Measurements from ENCODE around the gene IGFBP3. TPM values are rescaled to one million over a fixed set of nuclear protein-coding genes. Genes with fewer than 3 reads are reported as not detected.

The IGFBP3 gene
- total RNA-seq, 1 donor from 2014 or later, result 1,283 TPM

DNA sequence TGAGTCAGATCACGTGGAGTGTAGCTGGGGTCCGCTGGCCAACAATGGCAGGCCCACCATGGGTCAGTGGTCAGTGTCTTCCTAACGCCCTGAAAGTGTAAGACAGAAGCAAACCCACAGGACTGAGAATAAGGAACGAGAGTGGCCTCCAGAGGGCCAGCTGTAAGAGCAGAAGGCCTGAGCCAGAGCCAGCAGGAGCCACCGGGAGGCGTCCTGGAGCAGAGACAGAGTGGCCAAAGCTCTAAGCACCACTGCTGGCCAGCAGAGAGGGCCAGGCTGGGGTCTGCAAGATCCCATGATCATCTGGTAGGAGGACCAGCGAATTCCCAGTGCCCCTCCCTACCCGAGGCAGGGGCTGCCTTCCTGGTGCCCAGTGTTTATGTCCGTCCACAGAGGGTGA lies 57.4 kb downstream of the IGFBP3 start:
- Histone ChIP-seq H3K4me3 (ENCODE audit: insufficient read depth, low read depth, low read length) (no peak overlapping the region), H3K36me3 (ENCODE audit: insufficient read depth, low read length) (no peaks in the 10 kb centered on the region), H3K4me2 (ENCODE audit: low read length) (no peak overlapping the region), H3K27ac (ENCODE audit: low read depth, low read length) (no peak overlapping the region), H4K20me1 (ENCODE audit: insufficient read depth, low read length) (no peaks in the 10 kb centered on the region), H3K79me2 (ENCODE audit: insufficient read depth, low read length) (no peaks in the 10 kb centered on the region), H3K27me3 (ENCODE audit: insufficient read depth, low read length) (peaks cover 6% of the 10 kb centered on the region), H3K4me1 (ENCODE audit: insufficient read depth, low read length) (no peaks in the 10 kb centered on the region), H3K9me3 (ENCODE audit: insufficient read depth, low read depth, low read length) (no peaks in the 10 kb centered on the region), H2AFZ (ENCODE audit: low read depth, low read length) (no peak overlapping the region), H3K9ac (ENCODE audit: low read length) (no peak overlapping the region)
- Mint-ChIP-seq H3K36me3 (ENCODE audit: low read depth, unreplicated experiment) (no peaks in the 10 kb centered on the region), H3K9me3 (ENCODE audit: unreplicated experiment) (peaks cover 3% of the 10 kb centered on the region), H3K4me3 (ENCODE audit: unreplicated experiment) (no peak overlapping the region), H3K27me3 (ENCODE audit: low read depth, unreplicated experiment) (peaks cover 29% of the 10 kb centered on the region), H3K27ac (ENCODE audit: unreplicated experiment) (no peak overlapping the region), H3K4me1 (ENCODE audit: low read depth, unreplicated experiment) (no peaks in the 10 kb centered on the region)
- TF ChIP-seq, protein P1, sequence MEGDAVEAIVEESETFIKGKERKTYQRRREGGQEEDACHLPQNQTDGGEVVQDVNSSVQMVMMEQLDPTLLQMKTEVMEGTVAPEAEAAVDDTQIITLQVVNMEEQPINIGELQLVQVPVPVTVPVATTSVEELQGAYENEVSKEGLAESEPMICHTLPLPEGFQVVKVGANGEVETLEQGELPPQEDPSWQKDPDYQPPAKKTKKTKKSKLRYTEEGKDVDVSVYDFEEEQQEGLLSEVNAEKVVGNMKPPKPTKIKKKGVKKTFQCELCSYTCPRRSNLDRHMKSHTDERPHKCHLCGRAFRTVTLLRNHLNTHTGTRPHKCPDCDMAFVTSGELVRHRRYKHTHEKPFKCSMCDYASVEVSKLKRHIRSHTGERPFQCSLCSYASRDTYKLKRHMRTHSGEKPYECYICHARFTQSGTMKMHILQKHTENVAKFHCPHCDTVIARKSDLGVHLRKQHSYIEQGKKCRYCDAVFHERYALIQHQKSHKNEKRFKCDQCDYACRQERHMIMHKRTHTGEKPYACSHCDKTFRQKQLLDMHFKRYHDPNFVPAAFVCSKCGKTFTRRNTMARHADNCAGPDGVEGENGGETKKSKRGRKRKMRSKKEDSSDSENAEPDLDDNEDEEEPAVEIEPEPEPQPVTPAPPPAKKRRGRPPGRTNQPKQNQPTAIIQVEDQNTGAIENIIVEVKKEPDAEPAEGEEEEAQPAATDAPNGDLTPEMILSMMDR (IDR thresholded peaks at IDR 0.05; ENCODE audit: insufficient read depth, low read depth, low read length), result no peak
- no peak for TF ChIP-seq EZH2 (IDR thresholded peaks at IDR 0.05; ENCODE audit: insufficient read depth, low read length)
- DNase-seq (ENCODE audit: low read depth), result no peak
- FAIRE-seq, result no peak

Other genes with a start within 250 kb of the IGFBP3 start
- not detected in 2 replicates for gene CCDC201, start 48.2 kb downstream of the IGFBP3 start, total RNA-seq
- not detected in 2 replicates for gene IGFBP1, start 32.8 kb downstream of the IGFBP3 start, total RNA-seq